Common myeloid progenitor, CD34-positive (primary cell): ENCODE results near the gene TNFSF10. TPM values are rescaled to one million over a fixed set of nuclear protein-coding genes. Genes with fewer than 3 reads are reported as not detected.
"Not testable (repeated sequence)": the region's sequence is repeated elsewhere in the genome, so short reads cannot be mapped to it uniquely, and the experiment has no call there.

Experiments used
- CTCF ChIA-PET: fragments of 350-600 bp; sonication (Branson Sonifier 250); formaldehyde crosslinking; loops from one replicate; lab custom pipeline; 2021; ENCODE audit warnings: antibody characterized with exemption; lab: Charles Lee
- POLR2A ChIA-PET: fragments of 350-600 bp; sonication (Branson Sonifier 250); formaldehyde crosslinking; loops from one replicate; lab custom pipeline; 2021; ENCODE audit warnings: antibody characterized with exemption; lab: Charles Lee
- DNase-seq, 3 donors: peaks; one replicate each; pipeline versions ENCODE4 v3.0.0 to v3.0.0-alpha.2; 2013
- H3K27ac ChIP-seq, 2 experiments: 1 replicate in 1 of 2; 2 replicates in 1 of 2; pipeline ENCODE4 v1.7.0; 2013; ENCODE audit warnings: inconsistent platforms in 2 of 2, low read length in 2 of 2, mild to moderate bottlenecking in 2 of 2, low read depth in 1 of 2, moderate library complexity in 1 of 2; ENCODE audit not compliant: severe bottlenecking in 2 of 2, insufficient read depth in 1 of 2, poor library complexity in 1 of 2
- H3K27me3 ChIP-seq, 5 experiments: replicated peaks in 2 of 5; 1 replicate in 3 of 5; 2 replicates in 2 of 5; pipeline versions ENCODE4 v1.6.1 to v1.7.0; 2013; ENCODE audit warnings: low read length in 4 of 5, mild to moderate bottlenecking in 2 of 5, moderate library complexity in 2 of 5, inconsistent platforms in 1 of 5; ENCODE audit not compliant: insufficient read depth in 5 of 5, control insufficient read depth in 4 of 5
- H3K36me3 ChIP-seq, 4 experiments: 1 replicate in 2 of 4; 2 replicates in 2 of 4; pipeline versions ENCODE4 v1.6.1 to v1.7.0; 2013; ENCODE audit warnings: low read length in 3 of 4, control low read depth in 1 of 4, mild to moderate bottlenecking in 1 of 4; ENCODE audit not compliant: control insufficient read depth in 4 of 4, insufficient read depth in 4 of 4
- H3K4me1 ChIP-seq, 4 experiments: 1 replicate in 3 of 4; 2 replicates in 1 of 4; pipeline versions ENCODE4 v1.6.1 to v1.7.1; 2013; ENCODE audit warnings: low read length in 3 of 4, mild to moderate bottlenecking in 3 of 4, control low read depth in 1 of 4, inconsistent platforms in 1 of 4, moderate library complexity in 1 of 4; ENCODE audit not compliant: control insufficient read depth in 4 of 4, insufficient read depth in 4 of 4; ENCODE audit errors: control extremely low read depth in 1 of 4
- H3K4me3 ChIP-seq, 7 experiments: 1 replicate in 4 of 7; 2 replicates in 3 of 7; pipeline versions ENCODE4 v1.5.1 to v1.7.0; 2013; ENCODE audit warnings: mild to moderate bottlenecking in 7 of 7, low read length in 6 of 7, moderate library complexity in 6 of 7, inconsistent platforms in 2 of 7, low read depth in 2 of 7, control low read depth in 1 of 7; ENCODE audit not compliant: insufficient read depth in 4 of 7, control insufficient read depth in 1 of 7; ENCODE audit errors: extremely low read depth in 1 of 7
- H3K9me3 ChIP-seq, 5 experiments: 1 replicate in 4 of 5; 2 replicates in 1 of 5; pipeline versions ENCODE4 v1.6.1 to v1.7.1; 2013; ENCODE audit warnings: low read length in 4 of 5, mild to moderate bottlenecking in 2 of 5, inconsistent platforms in 1 of 5, low read depth in 1 of 5, moderate library complexity in 1 of 5; ENCODE audit not compliant: control insufficient read depth in 4 of 5, insufficient read depth in 2 of 5; ENCODE audit errors: control extremely low read depth in 1 of 5
- WGBS: methylation state at CpG from one replicate; pipeline ENCODE4 v1.1.5; 2013; ENCODE audit not compliant: insufficient coverage; 5-methylcytosine and 5-hydroxymethylcytosine counted together
- polyA plus RNA-seq: library from polyadenylated mRNA; unstranded; fragments of 120-200 nt; gene quantifications from one replicate; pipeline ENCODE4 v1.2.1, GENCODE V29; 2013

TNFSF10 gene
- polyA plus RNA-seq, result 35.6 TPM

- Histone ChIP-seq H3K4me1 (peaks cover 9 to 54% (median 25%) of the 10 kb centered on the region in 4 experiments), H3K4me3 (peak within 1 kb of the TSS; percentile 74 to 97 (median 79)), H3K36me3 (peaks cover 0 to 3% (median 2%) of the 10 kb centered on the region in 4 experiments), H3K9me3 (no peaks in the 10 kb centered on the region), H3K27me3 (no peaks in the 10 kb centered on the region), H3K27ac (peak within 1 kb of the TSS; percentile 53 to 81)
- WGBS, result under 1% methylated on average over 7 of the region's 9 CpGs
- DNase-seq, result peak; percentile 66 to 87 (median 86)
- ChIA-PET CTCF (interaction anchor here (0.9 to 5.4 kb wide), 6 partner anchors 8 to 72 kb away, joined by 3 to 38 read pairs (median 4); no protein-coding TSS in a partner anchor), POLR2A (interaction anchor here (0.8 kb wide), 1 partner anchor 32 kb away, joined by 3 read pairs; no protein-coding TSS in a partner anchor)
Measured at GRCh38 chr3:172522871-172523818, at the start of gene TNFSF10. TNFSF10 (minus strand) TSS chr3:172523430; CDS start chr3:172523384, 46 bp downstream.

DNA sequence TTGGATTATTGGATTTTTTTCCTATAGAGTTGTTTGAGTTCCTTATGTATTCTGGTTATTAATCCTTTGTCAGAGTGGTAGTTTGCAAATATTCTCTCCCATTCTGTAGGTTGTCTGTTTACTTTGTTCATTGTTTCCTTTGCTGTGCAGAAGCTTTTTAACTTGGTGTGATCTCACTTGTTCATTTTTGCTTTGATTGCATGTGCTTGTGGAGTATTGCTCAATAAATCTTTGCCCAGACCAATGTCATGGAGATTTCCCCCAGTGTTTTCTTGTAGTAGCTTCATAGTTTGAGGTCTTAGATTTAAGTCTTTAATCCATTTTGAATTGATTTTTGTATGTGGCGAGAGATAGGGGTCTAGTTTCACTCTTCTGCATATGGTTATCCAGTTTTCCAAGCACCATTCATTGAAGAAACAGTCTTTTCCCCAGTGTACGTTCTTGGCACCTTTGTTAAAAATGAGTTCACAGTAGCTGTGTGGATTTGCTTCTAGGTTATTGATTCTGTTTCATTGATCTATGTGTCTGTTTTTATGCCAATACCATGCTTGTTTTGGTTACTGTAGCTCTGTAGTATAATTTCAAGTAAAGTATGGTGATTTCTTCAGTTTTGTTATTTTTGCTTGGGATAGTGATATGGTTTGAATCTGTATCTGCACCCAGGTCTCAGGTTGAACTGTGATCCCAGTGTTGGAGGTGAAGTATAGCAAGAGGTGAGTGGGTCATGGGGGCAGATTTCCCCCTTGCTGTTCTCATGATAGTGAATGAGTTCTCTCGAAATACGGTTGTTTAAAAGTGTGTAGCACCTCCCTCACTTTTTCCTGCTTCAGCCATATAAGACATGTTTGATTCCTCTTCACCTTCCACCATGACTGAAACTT is 46.1 kb upstream of the TNFSF10 start:
- CTCF ChIA-PET, result interaction anchor here (1.0 kb wide), 1 partner anchor 8 kb away, joined by 3 read pairs; no protein-coding TSS in a partner anchor
- 100% methylated on average over 2 of the region's 4 CpGs for WGBS
- Histone ChIP-seq H3K4me1 (peaks cover 0 to 13% (median 3%) of the 10 kb centered on the region in 4 experiments), H3K36me3 (no peaks in the 10 kb centered on the region), H3K27ac (no peak overlapping the region), H3K27me3 (no peaks in the 10 kb centered on the region), H3K9me3 (peaks cover 0 to 8% (median 0%) of the 10 kb centered on the region in 5 experiments), H3K4me3 (no peak overlapping the region)
- DNase-seq, result no peak
- POLR2A ChIA-PET, result no interaction called here

DNA sequence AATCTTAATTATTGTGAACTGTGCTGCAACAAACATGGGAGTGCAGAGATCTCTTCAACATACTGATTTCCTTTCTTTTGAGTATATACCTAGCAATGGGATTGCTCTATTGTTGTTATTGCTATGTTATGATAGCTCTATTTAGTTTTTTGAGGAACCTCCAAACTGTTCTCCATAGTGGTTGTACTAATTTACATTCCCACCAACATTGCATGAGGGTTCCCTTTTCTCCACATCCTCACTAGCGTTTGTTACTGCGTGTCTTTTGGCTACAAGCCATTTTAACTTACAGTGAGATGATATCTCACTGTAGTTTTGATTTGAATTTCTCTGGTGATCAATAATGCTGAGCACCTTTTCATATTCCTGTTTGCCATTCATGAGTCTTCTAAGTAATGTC is 45.5 kb upstream of the TNFSF10 start:
- POLR2A ChIA-PET, result no interaction called here

GRCh38 chr3:172566785-172567184 is 43.6 kb upstream of the TNFSF10 start:
- POLR2A ChIA-PET, H3K4me3 ChIP-seq, H3K27me3 ChIP-seq, CTCF ChIA-PET, H3K27ac ChIP-seq, DNase-seq, H3K36me3 ChIP-seq, H3K9me3 ChIP-seq: not testable (repeated sequence)
- peaks cover 20 to 38% (median 25%) of the 10 kb centered on the region in 4 experiments for H3K4me1 ChIP-seq
- WGBS, result no CpG with 5 or more reads among the region's 2 CpGs

More for the DNA sequence above, 45.5 kb upstream of the TNFSF10 start:
- WGBS, result no CpG with 5 or more reads among the region's 2 CpGs
- no peaks in the 10 kb centered on the region for H3K36me3 ChIP-seq
- H3K27me3 ChIP-seq, result no peaks in the 10 kb centered on the region
- CTCF ChIA-PET, result no interaction called here
- DNase-seq, result peak in 2 of 3 donors; percentile 55 to 58
- no peak overlapping the region for H3K4me3 ChIP-seq
- H3K4me1 ChIP-seq, result peaks cover 1 to 20% (median 6%) of the 10 kb centered on the region in 4 experiments
- no peak overlapping the region for H3K27ac ChIP-seq
- H3K9me3 ChIP-seq, result peaks cover 0 to 8% (median 0%) of the 10 kb centered on the region in 5 experiments

DNA sequence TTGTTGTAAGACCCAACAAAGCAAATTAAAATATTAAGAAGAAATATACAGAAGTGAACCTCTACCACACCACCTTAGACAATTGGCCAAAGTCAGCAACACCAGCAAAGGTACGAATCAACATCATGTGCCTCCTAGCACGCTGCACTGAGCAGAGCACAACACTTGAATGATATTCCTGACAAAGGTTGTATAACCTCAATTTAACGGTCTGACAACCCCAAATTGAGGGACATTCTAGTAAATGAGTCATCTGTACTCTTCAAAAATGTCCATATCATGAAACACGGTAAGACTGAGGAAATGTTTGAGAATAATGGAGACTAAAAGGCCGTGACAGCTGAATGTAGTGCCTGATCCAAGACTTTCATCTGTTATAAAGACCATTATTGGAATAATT is 41.3 kb upstream of the TNFSF10 start:
- Histone ChIP-seq H3K27ac (no peak overlapping the region), H3K4me1 (peaks cover 24 to 49% (median 36%) of the 10 kb centered on the region in 4 experiments), H3K27me3 (no peaks in the 10 kb centered on the region), H3K9me3 (no peaks in the 10 kb centered on the region), H3K36me3 (no peaks in the 10 kb centered on the region), H3K4me3 (no peak overlapping the region)
- 100% methylated on average over 4 of the region's 5 CpGs for WGBS
- POLR2A ChIA-PET, result no interaction called here
- DNase-seq, result no peak
- CTCF ChIA-PET, result no interaction called here

- Histone ChIP-seq H3K4me1 (peaks cover 24 to 53% (median 34%) of the 10 kb centered on the region in 4 experiments), H3K27ac (peak overlapping the region; percentile 71 to 81), H3K4me3 (peak overlapping the region in 6 of 7 experiments; percentile 32 to 75 (median 45)), H3K36me3 (no peaks in the 10 kb centered on the region), H3K9me3 (no peaks in the 10 kb centered on the region), H3K27me3 (no peaks in the 10 kb centered on the region)
- ChIA-PET POLR2A (interaction anchor here (1.0 kb wide), 1 partner anchor 9 kb away, joined by 5 read pairs; no protein-coding TSS in a partner anchor), CTCF (interaction anchor here (0.7 to 1.8 kb wide), 7 partner anchors 13 to 118 kb away, joined by 3 to 5 read pairs (median 3); no protein-coding TSS in a partner anchor)
- DNase-seq, result peak; percentile 69 to 89 (median 86)
- 2% methylated on average over 6 of the region's 8 CpGs for WGBS
Measured at GRCh38 chr3:172562871-172563865, 39.9 kb upstream of the TNFSF10 start.
